Upper lobe of left lung (tissue), 4 donors: ENCODE results near the gene C4orf36.

ENCODE experiments used
- CTCF ChIP-seq, 6 experiments: fragments of 450-650 bp in 4 of 6; fragments of 200-600 bp in 2 of 6; sonication (generic) in 2 of 6; IDR thresholded peaks; one replicate each; pipeline ENCODE4 v1.5.1; 2016 to 2019; ENCODE audit warnings: antibody characterized with exemption in 6 of 6
- EP300 ChIP-seq, 4 donors: sonication (generic); formaldehyde crosslinking; IDR thresholded peaks; one replicate each; pipeline ENCODE4 v1.5.1; 2017; ENCODE audit warnings: antibody characterized with exemption in 4 of 4, control low read depth in 2 of 4
- POLR2A ChIP-seq, 4 donors: fragments of 450-650 bp; IDR thresholded peaks; one replicate each; pipeline ENCODE4 v1.5.1; 2016 to 2017; ENCODE audit warnings: antibody characterized with exemption in 4 of 4, mild to moderate bottlenecking in 2 of 4
- POLR2AphosphoS5 ChIP-seq, 2 donors: sonication (generic); formaldehyde crosslinking; IDR thresholded peaks; one replicate each; pipeline ENCODE4 v1.5.1; 2017; ENCODE audit warnings: antibody characterized with exemption in 2 of 2

- TF ChIP-seq CTCF (IDR thresholded peaks at IDR 0.05) (no peak), POLR2A (IDR thresholded peaks at IDR 0.05) (no peak), EP300 (IDR thresholded peaks at IDR 0.05) (no peak), POLR2AphosphoS5 (IDR thresholded peaks at IDR 0.05) (no peak)
These were observed 15.1 kb downstream of the C4orf36 start for GRCh38 chr4:86876894-86877685.
